ENCODE data around the gene DBR1. TPM values are rescaled to one million over a fixed set of nuclear protein-coding genes. Genes with fewer than 3 reads are reported as not detected.
A peak's percentile ranks its signal among the peaks of the same experiment; 100 is the strongest.

Gene DBR1
- total and polyA plus RNA-seq, 9 of the 15 experiments (the other 6 are each of a cell fraction or from before 2014, with no cell fraction given): 2.7 to 14.1 (median 10.9) TPM

DNA sequence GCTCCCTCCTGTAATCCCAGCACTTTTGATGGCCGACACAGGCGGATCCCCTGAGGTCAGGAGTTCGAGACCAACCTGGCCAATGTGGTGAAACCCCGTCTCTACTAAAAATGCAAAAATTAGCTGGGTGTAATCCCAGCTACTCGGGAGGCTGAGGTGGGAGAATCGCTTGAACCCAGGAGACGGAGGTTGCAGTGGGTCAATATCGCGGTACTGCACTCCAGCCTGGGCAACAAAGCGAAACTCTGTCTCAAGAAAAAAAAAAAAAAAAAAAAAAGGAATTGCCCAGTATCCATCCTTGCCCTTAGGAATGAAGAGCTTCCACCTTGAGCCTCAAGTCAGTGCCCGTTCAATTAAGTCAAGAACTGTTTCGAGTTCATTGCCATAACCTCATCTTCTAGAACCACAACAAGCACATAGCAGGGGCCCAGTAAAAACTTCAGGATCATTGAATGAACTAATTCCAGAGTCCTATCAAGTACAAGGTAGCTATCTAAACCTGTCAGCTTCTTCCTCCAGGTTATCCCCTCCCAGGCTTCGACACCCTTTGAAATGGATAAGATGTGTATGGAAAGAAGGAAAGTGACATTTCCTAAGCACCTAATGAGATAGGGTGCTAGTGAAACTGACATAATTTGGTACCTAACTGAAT is 826 bp downstream of the DBR1 start:
- 0% methylated on average over 13 of the region's 13 CpGs for WGBS (ENCODE audit: insufficient coverage, low coverage, missing lambda C conversion rate)
- Histone ChIP-seq H3K9ac (ENCODE audit: insufficient read depth in 1 of 2, low read depth in 2 of 2, low read length in 2 of 2) (peak overlapping the region; percentile 84 to 96), H3K4me2 (ENCODE audit: insufficient read depth, low read length) (peak overlapping the region; percentile 91), H3K79me2 (ENCODE audit: control insufficient read depth, insufficient read depth, low read length) (peaks cover 27% of the 10 kb centered on the region), H4K20me1 (replicated peaks; ENCODE audit: control insufficient read depth, insufficient read depth, low read length) (no peaks in the 10 kb centered on the region), H3K36me3 (ENCODE audit: control insufficient read depth, insufficient read depth, low read length) (peaks cover 28% of the 10 kb centered on the region), H3K9me1 (ENCODE audit: control insufficient read depth, insufficient read depth, low read length) (no peaks in the 10 kb centered on the region), H3K4me1 (replicated peaks in 1 of 2; ENCODE audit: control insufficient read depth in 2 of 2, insufficient read depth in 2 of 2, low read length in 2 of 2) (no peaks in the 10 kb centered on the region; a peak in 2 of 5 replicates), H3K27ac (ENCODE audit: extremely low read depth, low read depth, low read length) (peak overlapping the region; percentile 83), H3K27me3 (ENCODE audit: control insufficient read depth in 2 of 2, insufficient read depth in 2 of 2, low read length in 2 of 2) (no peaks in the 10 kb centered on the region), H3K9me3 (replicated peaks; ENCODE audit: control insufficient read depth, insufficient read depth, low read depth, low read length) (no peaks in the 10 kb centered on the region), H2AFZ (ENCODE audit: low read depth, low read length) (peak overlapping the region; percentile 97), H3K4me3 (peak overlapping the region; percentile 70)
- no peak for FAIRE-seq
- POLR2A ChIA-PET: interaction anchor here (0.7 to 2.8 kb wide), 12 partner anchors 9 to 41 kb away, joined by 3 to 14 read pairs (median 4); partner anchors contain the start of gene ARMC8
- TSS peak; percentile 54 for BruUV-seq (replicated peaks)
- in situ Hi-C loops (cut with MboI) (no loop called here), intact Hi-C loops (cut with micrococcal nuclease) (no loop called here)
- CTCF ChIA-PET (ENCODE audit: low intra/inter-chr PET ratio): interaction anchor here (0.6 kb wide), 1 partner anchor 20 kb away, joined by 3 read pairs; no protein-coding TSS in a partner anchor
- peak in 1 of 4 experiments; percentile 18 for DNase-seq (ENCODE audit: extremely low read depth in 1 of 4, low spot score in 3 of 4)
- ATAC-seq: peak; percentile 54
- TF ChIP-seq ADNP (tag; IDR thresholded peaks at IDR 0.05): 0 out of 2 replicates have a peak, but pooled peaks have one; percentile 35
- 0 out of 2 replicates have a peak, but pooled peaks have one; percentile 12 for TF ChIP-seq CC2D1A (IDR thresholded peaks at IDR 0.05)
- TF ChIP-seq ZNF695 (CRISPR knock-in tag; IDR thresholded peaks at IDR 0.05): no peak

DNA sequence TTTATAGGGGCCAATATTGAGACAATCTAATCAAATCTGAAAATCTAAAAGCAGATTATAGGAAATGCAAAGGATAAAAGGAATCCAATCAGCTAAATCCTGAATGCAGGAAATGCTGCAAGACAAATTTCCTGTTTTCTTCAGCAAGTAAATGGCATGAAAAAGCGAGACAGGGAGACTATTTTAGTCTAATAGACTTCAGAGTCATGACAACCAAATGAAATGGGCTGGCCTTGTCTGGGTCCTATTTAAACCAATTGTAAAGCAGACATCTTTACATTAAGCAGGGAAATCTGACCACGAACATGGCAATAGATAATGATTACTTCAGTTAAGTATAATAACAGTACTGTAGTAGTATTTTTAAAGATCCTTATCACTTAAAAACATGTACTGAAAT is 2.1 kb downstream of the DBR1 start:
- BruUV-seq (replicated peaks): no TSS peak
- peaks cover 31% of the 10 kb centered on the region for H3K36me3 ChIP-seq (ENCODE audit: control insufficient read depth, insufficient read depth, low read length)

More for the DNA sequence above, 2.1 kb downstream of the DBR1 start:
- no peak overlapping the region for H2AFZ ChIP-seq (ENCODE audit: low read depth, low read length)
- no peaks in the 10 kb centered on the region for H3K9me3 ChIP-seq (replicated peaks; ENCODE audit: control insufficient read depth, insufficient read depth, low read depth, low read length)
- in situ Hi-C loops (cut with MboI) (no loop called here), intact Hi-C loops (cut with micrococcal nuclease) (no loop called here)
- no peak for ATAC-seq
- no peaks in the 10 kb centered on the region; a peak in 2 of 5 replicates for H3K4me1 ChIP-seq (replicated peaks in 1 of 2; ENCODE audit: control insufficient read depth in 2 of 2, insufficient read depth in 2 of 2, low read length in 2 of 2)
- ChIA-PET CTCF (ENCODE audit: low intra/inter-chr PET ratio) (no interaction called here), POLR2A (interaction anchor here (0.9 to 2.8 kb wide), 2 partner anchors 15 kb away, joined by 3 to 14 read pairs; partner anchors contain the start of gene ARMC8)
- no peak overlapping the region for H3K27ac ChIP-seq (ENCODE audit: extremely low read depth, low read depth, low read length)
- no peak for DNase-seq (ENCODE audit: extremely low read depth in 1 of 4, low spot score in 3 of 4)
- H4K20me1 ChIP-seq (replicated peaks; ENCODE audit: control insufficient read depth, insufficient read depth, low read length): no peaks in the 10 kb centered on the region
- peaks cover 27% of the 10 kb centered on the region for H3K79me2 ChIP-seq (ENCODE audit: control insufficient read depth, insufficient read depth, low read length)
- FAIRE-seq: no peak
- H3K27me3 ChIP-seq (ENCODE audit: control insufficient read depth in 2 of 2, insufficient read depth in 2 of 2, low read length in 2 of 2): no peaks in the 10 kb centered on the region
- no peaks in the 10 kb centered on the region for H3K9me1 ChIP-seq (ENCODE audit: control insufficient read depth, insufficient read depth, low read length)
- H3K4me2 ChIP-seq (ENCODE audit: insufficient read depth, low read length): no peak overlapping the region
- H3K9ac ChIP-seq (ENCODE audit: insufficient read depth in 1 of 2, low read depth in 2 of 2, low read length in 2 of 2): no peak overlapping the region; a peak in 1 of 4 replicates
- 89% methylated on average over 2 of the region's 2 CpGs for WGBS (ENCODE audit: insufficient coverage, low coverage, missing lambda C conversion rate)
- H3K4me3 ChIP-seq: no peak overlapping the region
- no peak for TF ChIP-seq SIRT6 (IDR thresholded peaks at IDR 0.05; ENCODE audit: low read depth, low read length)
- no peak for TF ChIP-seq PYGO2 (tag; IDR thresholded peaks at IDR 0.05)
- TF ChIP-seq RBFOX2 (IDR thresholded peaks at IDR 0.05; ENCODE audit: low read depth, low read length): 0 out of 2 replicates have a peak, but pooled peaks have one; percentile 9

Data from K562 (cell line).